HEK293T (cell line): ENCODE results near the gene LNX2.

ENCODE experiments used
- CTCF ChIA-PET: fragments of 350-600 bp; formaldehyde crosslinking; extraction: SDS; loops from one replicate; lab custom pipeline; 2021; ENCODE audit warnings: antibody characterized with exemption, inconsistent platforms; lab: Yijun Ruan, JAX
- POLR2A ChIA-PET: fragments of 350-600 bp; formaldehyde crosslinking; extraction: SDS; loops from one replicate; lab custom pipeline; 2020; ENCODE audit warnings: antibody characterized with exemption, inconsistent platforms; lab: Yijun Ruan, JAX
- DNase-seq: peaks from one replicate; pipeline ENCODE4 v3.0.0; 2012; ENCODE audit warnings: mixed read lengths; ENCODE audit errors: extremely low spot score
- ARNT ChIP-seq: fragments of 450-650 bp; IDR thresholded peaks from 2 replicates; pipeline ENCODE4 v1.6.1; 2017; ENCODE audit warnings: mild to moderate bottlenecking
- BHLHE40 ChIP-seq: fragments of 450-650 bp; IDR thresholded peaks from 2 replicates; pipeline ENCODE4 v1.6.1; 2016; ENCODE audit warnings: mild to moderate bottlenecking, moderate library complexity, borderline replicate concordance
- CTBP1 ChIP-seq: fragments of 450-650 bp; IDR thresholded peaks from 2 replicates; pipeline ENCODE4 v1.6.1; 2016; ENCODE audit warnings: borderline replicate concordance
- ELF4 ChIP-seq: fragments of 450-650 bp; IDR thresholded peaks from 2 replicates; pipeline ENCODE4 v1.6.1; 2017; ENCODE audit warnings: antibody characterized with exemption
- FOXA1 ChIP-seq: fragments of 450-650 bp; IDR thresholded peaks from 2 replicates; pipeline ENCODE4 v1.6.1; 2016; ENCODE audit warnings: mild to moderate bottlenecking
- FOXK2 ChIP-seq: fragments of 450-650 bp; IDR thresholded peaks from 2 replicates; pipeline ENCODE4 v1.6.1; 2016; ENCODE audit warnings: mild to moderate bottlenecking
- FOXM1 ChIP-seq: fragments of 450-650 bp; IDR thresholded peaks from 2 replicates; pipeline ENCODE4 v1.6.1; 2017; ENCODE audit warnings: mild to moderate bottlenecking, borderline replicate concordance
- HDGF ChIP-seq: fragments of 450-650 bp; IDR thresholded peaks from 2 replicates; pipeline ENCODE4 v1.6.1; 2017; ENCODE audit warnings: antibody characterized with exemption, borderline replicate concordance
- L3MBTL2 ChIP-seq: fragments of 450-650 bp; conservative IDR thresholded peaks from 2 replicates; pipeline ENCODE4 v1.6.1; 2016; ENCODE audit warnings: mild to moderate bottlenecking
- LEF1 ChIP-seq: fragments of 450-650 bp; IDR thresholded peaks from 2 replicates; pipeline ENCODE4 v1.6.1; 2017; ENCODE audit warnings: mild to moderate bottlenecking, borderline replicate concordance
- NFRKB ChIP-seq: fragments of 450-650 bp; IDR thresholded peaks from 2 replicates; pipeline ENCODE4 v1.6.1; 2016; ENCODE audit warnings: mild to moderate bottlenecking, moderate library complexity
- SP1 ChIP-seq: fragments of 450-650 bp; IDR thresholded peaks from 2 replicates; pipeline ENCODE4 v1.6.1; 2017
- SUZ12 ChIP-seq: fragments of 450-650 bp; IDR thresholded peaks from 2 replicates; pipeline ENCODE4 v1.6.1; 2016; ENCODE audit warnings: mild to moderate bottlenecking
- TARDBP ChIP-seq: fragments of 450-650 bp; IDR thresholded peaks from 2 replicates; pipeline ENCODE4 v1.6.1; 2016
- ZNF384 ChIP-seq: fragments of 450-650 bp; IDR thresholded peaks from 2 replicates; pipeline ENCODE4 v1.6.1; 2016
- TF ChIP-seq, protein P1 (sequence below): fragments of 450-650 bp; IDR thresholded peaks from 2 replicates; pipeline ENCODE4 v1.6.1; 2016

The LNX2 gene

DNA sequence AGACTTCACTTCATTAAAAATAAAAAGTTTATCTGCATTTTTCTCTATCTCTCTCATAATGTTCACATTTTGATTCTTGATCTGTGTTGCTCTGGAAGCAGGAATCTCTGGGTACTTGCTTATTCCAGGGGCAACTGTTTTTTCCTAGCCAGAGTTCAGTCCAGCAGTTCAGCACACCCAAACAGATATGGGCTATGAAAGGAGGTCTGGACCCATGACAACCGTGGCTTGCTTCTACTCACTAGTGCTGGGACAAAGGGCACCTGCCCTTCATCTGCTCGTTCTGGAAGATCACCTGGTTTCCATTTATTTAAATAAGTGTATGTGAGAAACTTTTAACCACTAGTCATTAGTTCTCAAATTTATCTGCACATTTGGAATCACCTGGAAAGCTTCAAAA is 37.4 kb upstream of the LNX2 start:
- no peak for TF ChIP-seq LEF1
- TF ChIP-seq TARDBP = no peak
- no peak for TF ChIP-seq HDGF
- no peak for TF ChIP-seq ZNF384
- no peak for TF ChIP-seq CTBP1
- no peak for TF ChIP-seq FOXM1
- TF ChIP-seq FOXA1 = no peak
- TF ChIP-seq, protein P1, sequence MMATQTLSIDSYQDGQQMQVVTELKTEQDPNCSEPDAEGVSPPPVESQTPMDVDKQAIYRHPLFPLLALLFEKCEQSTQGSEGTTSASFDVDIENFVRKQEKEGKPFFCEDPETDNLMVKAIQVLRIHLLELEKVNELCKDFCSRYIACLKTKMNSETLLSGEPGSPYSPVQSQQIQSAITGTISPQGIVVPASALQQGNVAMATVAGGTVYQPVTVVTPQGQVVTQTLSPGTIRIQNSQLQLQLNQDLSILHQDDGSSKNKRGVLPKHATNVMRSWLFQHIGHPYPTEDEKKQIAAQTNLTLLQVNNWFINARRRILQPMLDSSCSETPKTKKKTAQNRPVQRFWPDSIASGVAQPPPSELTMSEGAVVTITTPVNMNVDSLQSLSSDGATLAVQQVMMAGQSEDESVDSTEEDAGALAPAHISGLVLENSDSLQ = no peak
- no peak for TF ChIP-seq ARNT
- no peak for TF ChIP-seq NFRKB
- no peak for TF ChIP-seq BHLHE40
- CTCF ChIA-PET = no interaction called here
- DNase-seq = no peak
- POLR2A ChIA-PET = no interaction called here

- TF ChIP-seq SP1 = no peak
- TF ChIP-seq ARNT = no peak
- no peak for TF ChIP-seq L3MBTL2
- TF ChIP-seq CTBP1 = no peak
- TF ChIP-seq HDGF = no peak
- no peak for TF ChIP-seq ZNF384
- TF ChIP-seq SUZ12 = no peak
- no peak for TF ChIP-seq FOXK2
- TF ChIP-seq ELF4 = no peak
- ChIA-PET CTCF (no interaction called here), POLR2A (no interaction called here)
- no peak for DNase-seq
These were observed 34.5 kb upstream of the LNX2 start for GRCh38 chr13:27654816-27655215.

DNA sequence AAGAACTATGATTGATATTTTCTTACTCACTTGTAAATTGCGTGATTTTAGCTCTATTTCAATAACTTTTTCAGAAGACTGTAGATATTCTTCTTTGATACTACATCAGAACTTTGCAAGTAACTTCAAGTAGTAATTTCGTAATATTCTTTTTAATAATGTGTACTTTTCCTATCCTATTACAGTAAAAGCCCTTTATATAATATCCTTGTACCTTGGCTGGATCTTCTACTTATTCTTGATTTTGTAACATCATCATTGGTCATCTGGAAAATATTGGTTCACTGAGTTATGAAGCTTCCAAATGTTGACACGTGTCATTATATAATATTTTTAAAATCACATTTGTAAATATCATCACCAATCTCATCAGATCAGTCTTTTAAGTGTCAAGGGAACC is 33.7 kb upstream of the LNX2 start:
- POLR2A ChIA-PET = no interaction called here
- no peak for TF ChIP-seq ELF4
- no peak for TF ChIP-seq NFRKB
- no peak for TF ChIP-seq L3MBTL2
- TF ChIP-seq BHLHE40 = no peak
- TF ChIP-seq HDGF = no peak
- TF ChIP-seq SUZ12 = no peak
- no peak for TF ChIP-seq LEF1
- TF ChIP-seq, protein P1 = no peak
- TF ChIP-seq CTBP1 = no peak
- no peak for TF ChIP-seq ZNF384
- TF ChIP-seq FOXM1 = no peak
- no peak for TF ChIP-seq ARNT
- no peak for TF ChIP-seq FOXK2
- no peak for TF ChIP-seq SP1
- TF ChIP-seq TARDBP = no peak
- TF ChIP-seq FOXA1 = no peak
- CTCF ChIA-PET = no interaction called here
- DNase-seq = no peak

- ChIA-PET POLR2A (no interaction called here), CTCF (no interaction called here)
- no peak for TF ChIP-seq ZNF384
- TF ChIP-seq SP1 = no peak
- TF ChIP-seq HDGF = no peak
- TF ChIP-seq FOXA1 = no peak
- no peak for TF ChIP-seq NFRKB
- TF ChIP-seq TARDBP = no peak
- no peak for TF ChIP-seq ELF4
- TF ChIP-seq, protein P1 = no peak
- TF ChIP-seq FOXK2 = no peak
- no peak for TF ChIP-seq ARNT
- no peak for TF ChIP-seq CTBP1
- TF ChIP-seq SUZ12 = no peak
- TF ChIP-seq FOXM1 = no peak
- no peak for TF ChIP-seq BHLHE40
- TF ChIP-seq L3MBTL2 = no peak
- TF ChIP-seq LEF1 = no peak
- DNase-seq = no peak
These were observed 30.0 kb upstream of the LNX2 start for GRCh38 chr13:27650312-27650711.

- POLR2A ChIA-PET = no interaction called here
- CTCF ChIA-PET = interaction anchor here (1.3 kb wide), 1 partner anchor 182 kb away, joined by 3 read pairs; no protein-coding TSS in a partner anchor
- no peak for DNase-seq
- no peak for TF ChIP-seq SUZ12
- TF ChIP-seq TARDBP = no peak
- TF ChIP-seq BHLHE40 = no peak
- TF ChIP-seq FOXK2 = no peak
- TF ChIP-seq ELF4 = no peak
- no peak for TF ChIP-seq ZNF384
- no peak for TF ChIP-seq NFRKB
- no peak for TF ChIP-seq L3MBTL2
- TF ChIP-seq FOXM1 = no peak
These were observed 24.0 kb upstream of the LNX2 start for GRCh38 chr13:27644302-27644701.

- no peak for DNase-seq
- TF ChIP-seq BHLHE40 (no peak), TARDBP (no peak), CTBP1 (no peak), FOXA1 (no peak), L3MBTL2 (no peak), HDGF (no peak), NFRKB (no peak), ZNF384 (no peak), FOXK2 (no peak), ARNT (no peak), FOXM1 (no peak), SP1 (no peak), LEF1 (no peak)
- TF ChIP-seq, protein P1 = no peak
- ChIA-PET CTCF (no interaction called here), POLR2A (no interaction called here)
These were observed 23.2 kb upstream of the LNX2 start for GRCh38 chr13:27643334-27644132.
